ENCODE measurements around the gene PTPRZ1.

PTPRZ1 gene

GRCh38 chr7:122010116-122010515 lies 137.2 kb downstream of the PTPRZ1 start:
- ChIA-PET CTCF (interaction anchor here (1.3 kb wide), 1 partner anchor 16 kb away, joined by 6 read pairs; no protein-coding TSS in a partner anchor), POLR2A (no interaction called here)
- H3K4me3 ChIP-seq (ENCODE audit: low read depth, low read length), result no peak overlapping the region
- TF ChIP-seq, protein P1, sequence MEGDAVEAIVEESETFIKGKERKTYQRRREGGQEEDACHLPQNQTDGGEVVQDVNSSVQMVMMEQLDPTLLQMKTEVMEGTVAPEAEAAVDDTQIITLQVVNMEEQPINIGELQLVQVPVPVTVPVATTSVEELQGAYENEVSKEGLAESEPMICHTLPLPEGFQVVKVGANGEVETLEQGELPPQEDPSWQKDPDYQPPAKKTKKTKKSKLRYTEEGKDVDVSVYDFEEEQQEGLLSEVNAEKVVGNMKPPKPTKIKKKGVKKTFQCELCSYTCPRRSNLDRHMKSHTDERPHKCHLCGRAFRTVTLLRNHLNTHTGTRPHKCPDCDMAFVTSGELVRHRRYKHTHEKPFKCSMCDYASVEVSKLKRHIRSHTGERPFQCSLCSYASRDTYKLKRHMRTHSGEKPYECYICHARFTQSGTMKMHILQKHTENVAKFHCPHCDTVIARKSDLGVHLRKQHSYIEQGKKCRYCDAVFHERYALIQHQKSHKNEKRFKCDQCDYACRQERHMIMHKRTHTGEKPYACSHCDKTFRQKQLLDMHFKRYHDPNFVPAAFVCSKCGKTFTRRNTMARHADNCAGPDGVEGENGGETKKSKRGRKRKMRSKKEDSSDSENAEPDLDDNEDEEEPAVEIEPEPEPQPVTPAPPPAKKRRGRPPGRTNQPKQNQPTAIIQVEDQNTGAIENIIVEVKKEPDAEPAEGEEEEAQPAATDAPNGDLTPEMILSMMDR (IDR thresholded peaks at IDR 0.05; ENCODE audit: insufficient read depth, low read length, missing control alignments), result no peak
- no peak for DNase-seq (ENCODE audit: low read depth, low spot score)

GRCh38 chr7:122013065-122013464 lies 140.1 kb downstream of the PTPRZ1 start:
- no peak for DNase-seq (ENCODE audit: low read depth, low spot score)
- ChIA-PET POLR2A (no interaction called here), CTCF (interaction anchor here (1.0 to 1.9 kb wide), 2 partner anchors 18 to 517 kb away, joined by 3 to 6 read pairs; no protein-coding TSS in a partner anchor)
- TF ChIP-seq, protein P1 (IDR thresholded peaks at IDR 0.05; ENCODE audit: insufficient read depth, low read length, missing control alignments), result no peak
- no peak overlapping the region for H3K4me3 ChIP-seq (ENCODE audit: low read depth, low read length)

DNA sequence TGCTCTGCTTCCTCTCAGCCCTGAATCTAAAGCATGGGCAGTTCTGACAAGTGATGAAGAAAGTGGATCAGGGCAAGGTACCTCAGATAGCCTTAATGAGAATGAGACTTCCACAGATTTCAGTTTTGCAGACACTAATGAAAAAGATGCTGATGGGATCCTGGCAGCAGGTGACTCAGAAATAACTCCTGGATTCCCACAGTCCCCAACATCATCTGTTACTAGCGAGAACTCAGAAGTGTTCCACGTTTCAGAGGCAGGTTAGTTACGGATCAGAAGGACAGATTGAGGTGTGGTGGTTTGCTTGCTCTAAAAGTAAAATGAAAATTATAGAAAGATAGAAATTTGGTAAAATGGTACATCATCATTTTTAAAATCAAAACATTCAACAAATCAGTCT lies 140.7 kb downstream of the PTPRZ1 start:
- ChIA-PET POLR2A (no interaction called here), CTCF (interaction anchor here (0.7 to 0.8 kb wide), 2 partner anchors 515 to 524 kb away, joined by 4 to 6 read pairs; no protein-coding TSS in a partner anchor)
- DNase-seq (ENCODE audit: low read depth, low spot score), result no peak
- TF ChIP-seq, protein P1 (IDR thresholded peaks at IDR 0.05; ENCODE audit: insufficient read depth, low read length, missing control alignments), result no peak
- no peak overlapping the region for H3K4me3 ChIP-seq (ENCODE audit: low read depth, low read length)

GRCh38 chr7:122014697-122015096 lies 141.7 kb downstream of the PTPRZ1 start:
- CTCF ChIA-PET, result interaction anchor here (0.8 to 2.0 kb wide), 5 partner anchors 11 to 523 kb away, joined by 3 to 6 read pairs (median 4); no protein-coding TSS in a partner anchor
- TF ChIP-seq, protein P1 (IDR thresholded peaks at IDR 0.05; ENCODE audit: insufficient read depth, low read length, missing control alignments), result no peak
- no peak overlapping the region for H3K4me3 ChIP-seq (ENCODE audit: low read depth, low read length)
- DNase-seq (ENCODE audit: low read depth, low spot score), result no peak
- POLR2A ChIA-PET, result no interaction called here

GRCh38 chr7:122018032-122018431 lies 145.1 kb downstream of the PTPRZ1 start:
- H3K4me3 ChIP-seq (ENCODE audit: low read depth, low read length), result no peak overlapping the region
- ChIA-PET CTCF (no interaction called here), POLR2A (no interaction called here)
- TF ChIP-seq, protein P1 (IDR thresholded peaks at IDR 0.05; ENCODE audit: insufficient read depth, low read length, missing control alignments), result no peak
- no peak for DNase-seq (ENCODE audit: low read depth, low spot score)

DNA sequence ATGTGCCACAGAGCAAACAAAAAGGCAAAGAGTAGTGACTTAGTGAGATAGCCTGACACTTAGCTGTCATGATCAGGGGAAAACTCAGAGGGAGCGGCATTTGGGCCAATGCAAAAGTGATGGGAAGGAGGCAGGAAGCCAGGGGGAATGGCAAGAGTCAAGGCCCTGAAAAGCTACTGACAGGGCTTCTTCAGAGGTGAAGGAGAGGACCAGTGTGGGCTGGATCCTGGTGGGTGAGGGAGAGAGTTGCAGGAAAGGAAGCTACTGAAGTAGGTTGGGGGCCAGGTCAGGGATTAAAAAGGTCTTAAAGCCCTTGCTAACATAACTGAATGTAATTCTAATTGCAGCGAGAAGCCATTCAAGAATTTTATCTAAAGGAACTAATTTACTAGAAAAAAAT lies 154.1 kb downstream of the PTPRZ1 start:
- ChIA-PET POLR2A (no interaction called here), CTCF (interaction anchor here (1.4 kb wide), 1 partner anchor 31 kb away, joined by 3 read pairs; no protein-coding TSS in a partner anchor)
- no peak for DNase-seq (ENCODE audit: low read depth, low spot score)
- TF ChIP-seq, protein P1 (IDR thresholded peaks at IDR 0.05; ENCODE audit: insufficient read depth, low read length, missing control alignments), result no peak
- no peak overlapping the region for H3K4me3 ChIP-seq (ENCODE audit: low read depth, low read length)

Measured in AG04449 (cell line).